Breast epithelium (tissue), 4 donors: Measurements from ENCODE around the gene GAS5. TPM values are rescaled to one million over a fixed set of nuclear protein-coding genes. Genes with fewer than 3 reads are reported as not detected.
"Not testable (repeated sequence)": the region's sequence is repeated elsewhere in the genome, so short reads cannot be mapped to it uniquely, and the experiment has no call there.

ENCODE experiments used
- DNase-seq, 2 donors: peaks; one replicate each; pipeline ENCODE4 v3.0.0-alpha.2; 2019; ENCODE audit warnings: low spot score in 2 of 2
- H3K27ac ChIP-seq, 2 donors: fragments of 200-600 bp; sonication (generic) in 1 of 2; one replicate each; pipeline ENCODE4 v1.5.1; 2016 to 2019; ENCODE audit warnings: mild to moderate bottlenecking in 1 of 2
- H3K27me3 ChIP-seq, 2 donors: fragments of 200-600 bp; sonication (generic) in 1 of 2; one replicate each; pipeline versions ENCODE4 v1.5.1 to v1.6.0; 2017 to 2019; ENCODE audit warnings: control low read depth in 1 of 2, mild to moderate bottlenecking in 1 of 2
- H3K36me3 ChIP-seq: fragments of 200-600 bp; one replicate; pipeline ENCODE4 v1.5.1; 2019
- H3K4me1 ChIP-seq, 2 donors: fragments of 200-600 bp; sonication (generic); one replicate each; pipeline ENCODE4 v1.5.1; 2016 to 2019; ENCODE audit warnings: control low read depth in 1 of 2
- H3K4me3 ChIP-seq, 3 donors: fragments of 200-600 bp; sonication (generic); 1 replicate in 2 of 3; 2 replicates in 1 of 3; pipeline ENCODE4 v1.5.1; 2016 to 2019; ENCODE audit warnings: mild to moderate bottlenecking in 3 of 3, moderate library complexity in 2 of 3
- H3K9me3 ChIP-seq, 2 donors: fragments of 200-600 bp; sonication (generic) in 1 of 2; one replicate each; pipeline ENCODE4 v1.5.1; 2016 to 2019; ENCODE audit warnings: control low read depth in 1 of 2
- CTCF ChIP-seq, 3 donors: fragments of 450-650 bp; IDR thresholded peaks; one replicate each; pipeline ENCODE4 v1.5.1; 2016 to 2017; ENCODE audit warnings: antibody characterized with exemption in 3 of 3, mild to moderate bottlenecking in 3 of 3, moderate library complexity in 3 of 3
- POLR2A ChIP-seq: fragments of 450-650 bp; IDR thresholded peaks from one replicate; pipeline ENCODE4 v1.6.1; 2016; ENCODE audit warnings: antibody characterized with exemption, mild to moderate bottlenecking, moderate library complexity
- POLR2AphosphoS5 ChIP-seq, 3 donors: sonication (generic); formaldehyde crosslinking; IDR thresholded peaks; one replicate each; pipeline ENCODE4 v1.6.1; 2017; ENCODE audit warnings: antibody characterized with exemption in 3 of 3
- intact Hi-C: fragments of 100-400 bp; cut with DNase I; formaldehyde crosslinking; loops from one replicate; pipeline ENCODE4 v1.15.1; 2023; ENCODE audit warnings: low total_unique reads
- total RNA-seq, 3 donors: library from RNA; depleted of rRNA; stranded (reverse); fragments of >200 nt; gene quantifications; one replicate each; pipeline ENCODE4 v1.1.0, GENCODE V29; 2016

GAS5 gene
- total RNA-seq, 3 donors from 2014 or later: 320 to 763 (median 754) TPM

- DNase-seq: no peak
- intact Hi-C loops: no loop called here
- Histone ChIP-seq H3K9me3 (no peaks in the 10 kb centered on the region), H3K36me3 (peaks cover 3% of the 10 kb centered on the region), H3K4me1 (no peaks in the 10 kb centered on the region), H3K27ac (no peak overlapping the region), H3K27me3 (no peaks in the 10 kb centered on the region), H3K4me3 (no peak overlapping the region)
- TF ChIP-seq POLR2AphosphoS5 (IDR thresholded peaks at IDR 0.05): no peak
- TF ChIP-seq CTCF (IDR thresholded peaks at IDR 0.05): no peak
- no peak for TF ChIP-seq POLR2A
Measured at GRCh38 chr1:173884701-173885100, 16.9 kb upstream of the GAS5 start.

GRCh38 chr1:173881117-173881516 lies 13.3 kb upstream of the GAS5 start:
- H3K27ac ChIP-seq, H3K9me3 ChIP-seq, DNase-seq, H3K36me3 ChIP-seq, intact Hi-C loops, H3K27me3 ChIP-seq, H3K4me3 ChIP-seq, H3K4me1 ChIP-seq: not testable (repeated sequence)

- Histone ChIP-seq H3K27ac (no peak overlapping the region), H3K9me3 (no peaks in the 10 kb centered on the region), H3K36me3 (no peaks in the 10 kb centered on the region), H3K27me3 (no peaks in the 10 kb centered on the region), H3K4me3 (no peak overlapping the region), H3K4me1 (no peaks in the 10 kb centered on the region)
- TF ChIP-seq CTCF (IDR thresholded peaks at IDR 0.05) (no peak), POLR2A (no peak), POLR2AphosphoS5 (IDR thresholded peaks at IDR 0.05) (no peak)
- intact Hi-C loops: no loop called here
- no peak for DNase-seq
Measured at GRCh38 chr1:173878251-173878650, 10.5 kb upstream of the GAS5 start.

GRCh38 chr1:173876732-173877131 lies 8.9 kb upstream of the GAS5 start:
- Histone ChIP-seq H3K4me1 (no peaks in the 10 kb centered on the region), H3K27me3 (no peaks in the 10 kb centered on the region), H3K27ac (no peak overlapping the region), H3K9me3 (no peaks in the 10 kb centered on the region), H3K36me3 (no peaks in the 10 kb centered on the region), H3K4me3 (no peak overlapping the region)
- intact Hi-C loops: no loop called here
- TF ChIP-seq CTCF (IDR thresholded peaks at IDR 0.05) (no peak), POLR2AphosphoS5 (IDR thresholded peaks at IDR 0.05) (no peak), POLR2A (no peak)
- DNase-seq: no peak

- H3K4me1 ChIP-seq: peaks cover 0 to 4% of the 10 kb centered on the region in 2 donors
- no peaks in the 10 kb centered on the region for H3K27me3 ChIP-seq
- H3K36me3 ChIP-seq: no peaks in the 10 kb centered on the region
- H3K4me3 ChIP-seq: no peak overlapping the region
- intact Hi-C loops: no loop called here
- DNase-seq: no peak
- no peaks in the 10 kb centered on the region for H3K9me3 ChIP-seq
- TF ChIP-seq CTCF (IDR thresholded peaks at IDR 0.05): no peak
- no peak for TF ChIP-seq POLR2AphosphoS5 (IDR thresholded peaks at IDR 0.05)
- H3K27ac ChIP-seq: peak overlapping the region; percentile 39 to 96
Measured at GRCh38 chr1:173871500-173871899, 3.7 kb upstream of the GAS5 start.

GRCh38 chr1:173871091-173871490 lies 3.3 kb upstream of the GAS5 start:
- H3K27me3 ChIP-seq: no peaks in the 10 kb centered on the region
- H3K27ac ChIP-seq: peak overlapping the region; percentile 39 to 96
- H3K36me3 ChIP-seq: no peaks in the 10 kb centered on the region
- H3K9me3 ChIP-seq: no peaks in the 10 kb centered on the region
- peaks cover 0 to 4% of the 10 kb centered on the region in 2 donors for H3K4me1 ChIP-seq
- no peak overlapping the region for H3K4me3 ChIP-seq
- no peak for TF ChIP-seq CTCF (IDR thresholded peaks at IDR 0.05)
- TF ChIP-seq POLR2AphosphoS5 (IDR thresholded peaks at IDR 0.05): no peak
- no peak for TF ChIP-seq POLR2A
- intact Hi-C loops: no loop called here
- no peak for DNase-seq
